Activated B cell treated with CpG ODN at 0.5 μM for 24 hours (primary cell): Measurements from ENCODE around the gene ITFG1. TPM values are rescaled to one million over a fixed set of nuclear protein-coding genes. Genes with fewer than 3 reads are reported as not detected.

Experiments used
- ATAC-seq: fragments of 200-7000 bp; cut with Tn5 transposase; one replicate; pipeline ENCODE4 v1.10.0; 2021; ENCODE audit warnings: low read depth, mild to moderate bottlenecking, moderate library complexity
- CTCF ChIA-PET: fragments of 350-600 bp; sonication (Branson Sonifier 250); formaldehyde crosslinking; loops from one replicate; lab custom pipeline; 2021; ENCODE audit warnings: antibody characterized with exemption; lab: Charles Lee
- POLR2A ChIA-PET: fragments of 350-600 bp; sonication (Branson Sonifier 250); formaldehyde crosslinking; loops from one replicate; lab custom pipeline; 2021; ENCODE audit warnings: antibody characterized with exemption; lab: Charles Lee
- DNase-seq: peaks from one replicate; pipeline ENCODE4 v3.0.0; 2022
- H3K27ac Mint-ChIP-seq: one replicate; pipeline ENCODE4 v1.8.0; 2020; ENCODE audit warnings: mixed read lengths
- H3K27me3 Mint-ChIP-seq: one replicate; pipeline ENCODE4 v1.8.0; 2021; ENCODE audit warnings: mixed read lengths
- H3K36me3 Mint-ChIP-seq: one replicate; pipeline ENCODE4 v1.8.0; 2021; ENCODE audit warnings: low read depth, mixed read lengths
- H3K4me1 Mint-ChIP-seq: one replicate; pipeline ENCODE4 v1.8.0; 2021; ENCODE audit warnings: mixed read lengths
- H3K4me3 Mint-ChIP-seq: one replicate; pipeline ENCODE4 v1.8.0; 2020; ENCODE audit warnings: mild to moderate bottlenecking, mixed read lengths
- H3K9me3 Mint-ChIP-seq: one replicate; pipeline ENCODE4 v1.8.0; 2020; ENCODE audit warnings: mixed read lengths
- CTCF ChIP-seq: fragments of 200-600 bp; IDR thresholded peaks from one replicate; pipeline ENCODE4 v1.8.0; 2022; ENCODE audit warnings: antibody characterized with exemption, mild to moderate bottlenecking
- intact Hi-C: fragments of 100-400 bp; cut with micrococcal nuclease; formaldehyde crosslinking; loops from one replicate; pipeline ENCODE4 v1.15.1; 2024
- total RNA-seq: library from RNA; stranded (reverse); gene quantifications from 2 replicates; pipeline ENCODE4 v1.2.3, GENCODE V29; 2022

Gene ITFG1
- total RNA-seq, 1 donor from 2014 or later: 30.9 TPM

- ChIA-PET POLR2A (no interaction called here), CTCF (no interaction called here)
- Mint-ChIP-seq H3K36me3 (peaks cover 18% of the 10 kb centered on the region), H3K27me3 (no peaks in the 10 kb centered on the region), H3K9me3 (peaks cover 2% of the 10 kb centered on the region), H3K4me1 (no peaks in the 10 kb centered on the region), H3K27ac (no peak overlapping the region), H3K4me3 (no peak overlapping the region)
- no peak for TF ChIP-seq CTCF
- no peak for ATAC-seq
- intact Hi-C loops: no loop called here
- no peak for DNase-seq
These were observed 280.8 kb downstream of the ITFG1 start for GRCh38 chr16:47180073-47180472.

GRCh38 chr16:47175152-47175551, 285.7 kb downstream of the ITFG1 start:
- ChIA-PET POLR2A (no interaction called here), CTCF (no interaction called here)
- Mint-ChIP-seq H3K9me3 (peaks cover 2% of the 10 kb centered on the region), H3K27me3 (no peaks in the 10 kb centered on the region), H3K27ac (no peak overlapping the region), H3K4me3 (no peak overlapping the region), H3K4me1 (no peaks in the 10 kb centered on the region), H3K36me3 (peaks cover 13% of the 10 kb centered on the region)
- ATAC-seq (no peak), DNase-seq (no peak)
- intact Hi-C loops: no loop called here
- TF ChIP-seq CTCF: no peak

GRCh38 chr16:47162670-47163420, 298.0 kb downstream of the ITFG1 start:
- intact Hi-C loops: loop anchor here (5.0 kb wide), 1 partner anchor 126 kb away; no protein-coding TSS in a partner anchor
- no peak for ATAC-seq
- CTCF ChIA-PET: interaction anchor here (1.2 kb wide), 1 partner anchor 21 kb away, joined by 4 read pairs; no protein-coding TSS in a partner anchor

GRCh38 chr16:47161464-47161863, 299.4 kb downstream of the ITFG1 start:
- ATAC-seq (no peak), DNase-seq (no peak)
- ChIA-PET CTCF (interaction anchor here (0.9 kb wide), 1 partner anchor 20 kb away, joined by 3 read pairs; no protein-coding TSS in a partner anchor), POLR2A (no interaction called here)
- Mint-ChIP-seq H3K4me1 (no peaks in the 10 kb centered on the region), H3K9me3 (no peaks in the 10 kb centered on the region), H3K4me3 (no peak overlapping the region), H3K27me3 (no peaks in the 10 kb centered on the region), H3K27ac (no peak overlapping the region), H3K36me3 (peaks cover 29% of the 10 kb centered on the region)
- no peak for TF ChIP-seq CTCF
- intact Hi-C loops: loop anchor here (5.0 kb wide), 1 partner anchor 124 kb away; no protein-coding TSS in a partner anchor

More at GRCh38 chr16:47162670-47163420, 298.0 kb downstream of the ITFG1 start:
- Mint-ChIP-seq H3K4me1 (no peaks in the 10 kb centered on the region), H3K36me3 (peaks cover 19% of the 10 kb centered on the region), H3K27ac (no peak overlapping the region), H3K4me3 (no peak overlapping the region), H3K9me3 (no peaks in the 10 kb centered on the region), H3K27me3 (no peaks in the 10 kb centered on the region)
- POLR2A ChIA-PET: no interaction called here
- no peak for DNase-seq
- no peak for TF ChIP-seq CTCF

- POLR2A ChIA-PET: no interaction called here
- Mint-ChIP-seq H3K9me3 (no peaks in the 10 kb centered on the region), H3K4me3 (no peak overlapping the region), H3K27ac (no peak overlapping the region), H3K36me3 (peaks cover 35% of the 10 kb centered on the region), H3K4me1 (no peaks in the 10 kb centered on the region), H3K27me3 (no peaks in the 10 kb centered on the region)
- CTCF ChIA-PET: interaction anchor here (0.9 kb wide), 1 partner anchor 19 kb away, joined by 3 read pairs; no protein-coding TSS in a partner anchor
- no peak for TF ChIP-seq CTCF
- intact Hi-C loops: loop anchor here (5.0 kb wide), 1 partner anchor 123 kb away; no protein-coding TSS in a partner anchor
- ATAC-seq (no peak), DNase-seq (no peak)
These were observed 300.4 kb downstream of the ITFG1 start for GRCh38 chr16:47160422-47160821.
